T47D (cell line): ENCODE results near the gene PHLDB1.
"Not testable (repeated sequence)": the region's sequence is repeated elsewhere in the genome, so short reads cannot be mapped to it uniquely, and the experiment has no call there.

ENCODE experiments used
- DNase-seq, 2 experiments: peaks; one replicate each; pipeline versions ENCODE4 v3.0.0 to v3.0.0-alpha.2; 2011 to 2012; ENCODE audit warnings: low read depth in 1 of 2, low spot score in 1 of 2
- JUND ChIP-seq: IDR thresholded peaks from 2 replicates; pipeline ENCODE4 v1.6.1; 2012; ENCODE audit warnings: low read depth
- in situ Hi-C: cut with HindIII; loops from 2 replicates; pipeline ENCODE4 v1.10.0; 2016; ENCODE audit warnings: low sequenced_read_pairs, low pct_unique_long_range_greater_than_20kb

PHLDB1 gene

GRCh38 chr11:118662401-118663271 lies 55.2 kb downstream of the PHLDB1 start:
- peak in 1 of 2 experiments; percentile 69 for DNase-seq
- in situ Hi-C loops = no loop called here
- TF ChIP-seq JUND = no peak

- no peak for DNase-seq
- in situ Hi-C loops = no loop called here
These were observed 56.0 kb downstream of the PHLDB1 start for GRCh38 chr11:118663381-118663780.

GRCh38 chr11:118663902-118664301 lies 56.5 kb downstream of the PHLDB1 start:
- TF ChIP-seq JUND = no peak
- in situ Hi-C loops = no loop called here
- DNase-seq = no peak

More at GRCh38 chr11:118663381-118663780, 56.0 kb downstream of the PHLDB1 start:
- no peak for TF ChIP-seq JUND

GRCh38 chr11:118666371-118666770 lies 59.0 kb downstream of the PHLDB1 start:
- in situ Hi-C loops = no loop called here
- DNase-seq = no peak
- TF ChIP-seq JUND = no peak

GRCh38 chr11:118670063-118670462 lies 62.6 kb downstream of the PHLDB1 start:
- no peak for TF ChIP-seq JUND
- DNase-seq = no peak
- in situ Hi-C loops = no loop called here

GRCh38 chr11:118671254-118671653 lies 63.8 kb downstream of the PHLDB1 start:
- DNase-seq = no peak
- in situ Hi-C loops = no loop called here
- no peak for TF ChIP-seq JUND

- TF ChIP-seq JUND = no peak
- no peak for DNase-seq
- in situ Hi-C loops = no loop called here
These were observed 65.4 kb downstream of the PHLDB1 start for GRCh38 chr11:118672846-118673245.

GRCh38 chr11:118673361-118674081 lies 66.1 kb downstream of the PHLDB1 start:
- no peak for TF ChIP-seq JUND
- no peak for DNase-seq
- in situ Hi-C loops = no loop called here

- TF ChIP-seq JUND = no peak
- in situ Hi-C loops = no loop called here
- DNase-seq = no peak
These were observed 66.6 kb downstream of the PHLDB1 start for GRCh38 chr11:118674082-118674435.

GRCh38 chr11:118677977-118678376 lies 70.6 kb downstream of the PHLDB1 start:
- DNase-seq = no peak
- in situ Hi-C loops = no loop called here

GRCh38 chr11:118678908-118679307 lies 71.5 kb downstream of the PHLDB1 start:
- DNase-seq, in situ Hi-C loops: not testable (repeated sequence)

More at GRCh38 chr11:118677977-118678376, 70.6 kb downstream of the PHLDB1 start:
- no peak for TF ChIP-seq JUND

GRCh38 chr11:118679483-118679882 lies 72.1 kb downstream of the PHLDB1 start, which contains the start of gene TREH:
Gene TREH (minus strand): TSS chr11:118679650. CDS start chr11:118679627, 23 bp downstream.
- DNase-seq = peak in 1 of 2 experiments; percentile 75
- in situ Hi-C loops = no loop called here
- TF ChIP-seq JUND = no peak

GRCh38 chr11:118682372-118682771 lies 75.0 kb downstream of the PHLDB1 start:
- no peak for TF ChIP-seq JUND
- in situ Hi-C loops = no loop called here
- DNase-seq = no peak

- in situ Hi-C loops, DNase-seq: not testable (repeated sequence)
These were observed 75.5 kb downstream of the PHLDB1 start for GRCh38 chr11:118682939-118683338.
